Stimulated activated CD8-positive, alpha-beta memory T cell treated with anti-CD3 and anti-CD28 coated beads, Interleukin-4, amount 100 ng/mL, for 4 hours (primary cell): ENCODE results near the gene ACOD1.
"Not testable (repeated sequence)": the region's sequence is repeated elsewhere in the genome, so short reads cannot be mapped to it uniquely, and the experiment has no call there.

Experiments
- DNase-seq, 2 donors: peaks; one replicate each; pipeline ENCODE4 v3.0.0-alpha.2; 2020; ENCODE audit warnings: low read depth in 2 of 2, low spot score in 1 of 2

ACOD1 gene

GRCh38 chr13:76950101-76950500 lies 1.8 kb downstream of the ACOD1 start:
- no peak for DNase-seq

GRCh38 chr13:76953968-76954367 lies 5.7 kb downstream of the ACOD1 start:
- DNase-seq = no peak

- DNase-seq = no peak
Observed at GRCh38 chr13:76954538-76954937, 6.2 kb downstream of the ACOD1 start.

- DNase-seq = no peak
Observed at GRCh38 chr13:76955193-76955592, 6.9 kb downstream of the ACOD1 start.

GRCh38 chr13:76955661-76956060 lies 7.3 kb downstream of the ACOD1 start:
- DNase-seq = no peak

- no peak for DNase-seq
Observed at GRCh38 chr13:76958841-76959432, 10.6 kb downstream of the ACOD1 start.

GRCh38 chr13:76959734-76960133 lies 11.4 kb downstream of the ACOD1 start:
- DNase-seq = not testable (repeated sequence)

- no peak for DNase-seq
Observed at GRCh38 chr13:76965759-76966421, 17.6 kb downstream of the ACOD1 start.

- no peak for DNase-seq
Observed at GRCh38 chr13:76967031-76967430, 18.7 kb downstream of the ACOD1 start.

- no peak for DNase-seq
Observed at GRCh38 chr13:76968041-76968440, 19.7 kb downstream of the ACOD1 start.

- no peak for DNase-seq
Observed at GRCh38 chr13:76969488-76970365, 21.4 kb downstream of the ACOD1 start.

- no peak for DNase-seq
Observed at GRCh38 chr13:76971215-76971614, 22.9 kb downstream of the ACOD1 start.

- no peak for DNase-seq
Observed at GRCh38 chr13:76971851-76972829, 23.8 kb downstream of the ACOD1 start.

GRCh38 chr13:76973920-76974617 lies 25.8 kb downstream of the ACOD1 start:
- DNase-seq = no peak

- no peak for DNase-seq
Observed at GRCh38 chr13:76974618-76974975, 26.3 kb downstream of the ACOD1 start.

- DNase-seq = no peak
Observed at GRCh38 chr13:76975863-76976262, 27.6 kb downstream of the ACOD1 start.

- DNase-seq = no peak
Observed at GRCh38 chr13:76976490-76976889, 28.2 kb downstream of the ACOD1 start.

- DNase-seq = no peak
Observed at GRCh38 chr13:76976929-76977328, 28.6 kb downstream of the ACOD1 start.

- peak; percentile 59 to 80 for DNase-seq
Observed at GRCh38 chr13:76980075-76980718, 31.9 kb downstream of the ACOD1 start.

GRCh38 chr13:76982061-76982460 lies 33.8 kb downstream of the ACOD1 start:
- DNase-seq = no peak
